ENCODE data around the gene FRZB.

Gene FRZB

DNA sequence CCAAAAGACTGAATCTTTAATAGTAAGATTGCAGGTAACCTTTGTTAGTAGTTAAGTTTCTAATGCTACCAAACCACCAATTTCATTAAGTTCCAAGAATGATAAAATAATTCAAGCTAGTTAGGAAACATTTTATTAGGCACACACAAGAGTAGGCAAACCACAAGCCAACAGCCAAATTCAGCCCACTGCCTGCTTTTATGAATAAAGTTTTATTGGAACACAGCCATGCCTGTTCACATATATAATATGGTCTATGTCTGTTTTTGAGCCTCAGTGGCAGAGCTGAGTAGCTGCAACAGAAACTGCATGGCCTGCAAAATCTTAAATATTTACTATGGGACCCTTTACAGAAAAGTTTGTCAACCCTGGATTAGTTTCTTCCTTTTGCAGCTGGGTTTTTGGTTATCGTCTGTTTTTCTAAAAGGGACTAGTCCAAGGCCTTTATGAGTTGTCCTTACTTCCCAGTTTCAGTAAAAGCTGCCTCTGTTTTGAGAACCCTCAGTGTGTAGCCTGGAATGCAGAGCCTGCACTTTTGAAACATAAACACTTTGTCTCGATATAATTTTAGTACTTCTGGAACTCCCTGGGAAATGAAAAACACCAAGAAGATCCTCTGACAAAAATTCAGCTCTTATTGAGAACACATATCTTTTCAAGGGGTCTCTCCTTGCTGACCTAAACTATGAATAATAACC is 39.1 kb downstream of the FRZB start:
- DNase-seq (ENCODE audit: low read depth), result no peak
- TF ChIP-seq, protein P1, sequence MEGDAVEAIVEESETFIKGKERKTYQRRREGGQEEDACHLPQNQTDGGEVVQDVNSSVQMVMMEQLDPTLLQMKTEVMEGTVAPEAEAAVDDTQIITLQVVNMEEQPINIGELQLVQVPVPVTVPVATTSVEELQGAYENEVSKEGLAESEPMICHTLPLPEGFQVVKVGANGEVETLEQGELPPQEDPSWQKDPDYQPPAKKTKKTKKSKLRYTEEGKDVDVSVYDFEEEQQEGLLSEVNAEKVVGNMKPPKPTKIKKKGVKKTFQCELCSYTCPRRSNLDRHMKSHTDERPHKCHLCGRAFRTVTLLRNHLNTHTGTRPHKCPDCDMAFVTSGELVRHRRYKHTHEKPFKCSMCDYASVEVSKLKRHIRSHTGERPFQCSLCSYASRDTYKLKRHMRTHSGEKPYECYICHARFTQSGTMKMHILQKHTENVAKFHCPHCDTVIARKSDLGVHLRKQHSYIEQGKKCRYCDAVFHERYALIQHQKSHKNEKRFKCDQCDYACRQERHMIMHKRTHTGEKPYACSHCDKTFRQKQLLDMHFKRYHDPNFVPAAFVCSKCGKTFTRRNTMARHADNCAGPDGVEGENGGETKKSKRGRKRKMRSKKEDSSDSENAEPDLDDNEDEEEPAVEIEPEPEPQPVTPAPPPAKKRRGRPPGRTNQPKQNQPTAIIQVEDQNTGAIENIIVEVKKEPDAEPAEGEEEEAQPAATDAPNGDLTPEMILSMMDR (IDR thresholded peaks at IDR 0.05; ENCODE audit: low read depth, low read length, missing control alignments), result no peak
- no peak overlapping the region for H3K4me3 ChIP-seq (ENCODE audit: low read depth, low read length)

DNA sequence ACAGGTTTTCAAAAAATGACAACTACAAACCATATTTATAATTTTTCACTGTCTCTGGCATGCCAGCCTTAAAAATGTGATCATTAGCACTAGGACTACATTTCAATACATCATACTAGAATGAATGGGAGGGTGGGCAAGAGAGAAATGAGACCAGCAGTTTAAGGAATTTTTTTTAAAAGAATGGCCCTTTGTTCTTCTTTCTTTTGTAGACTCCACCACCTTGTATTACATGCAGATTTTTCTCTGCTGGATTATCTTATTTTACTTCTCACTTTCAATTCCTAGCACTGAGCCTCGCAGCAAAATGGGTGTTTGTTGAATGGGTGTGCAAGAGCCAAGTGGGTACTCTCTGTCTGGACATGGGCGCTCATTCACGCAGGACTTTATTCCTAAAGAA is 39.9 kb downstream of the FRZB start:
- no peak for DNase-seq (ENCODE audit: low read depth)
- H3K4me3 ChIP-seq (ENCODE audit: low read depth, low read length), result no peak overlapping the region
- TF ChIP-seq, protein P1 (IDR thresholded peaks at IDR 0.05; ENCODE audit: low read depth, low read length, missing control alignments), result no peak

DNA sequence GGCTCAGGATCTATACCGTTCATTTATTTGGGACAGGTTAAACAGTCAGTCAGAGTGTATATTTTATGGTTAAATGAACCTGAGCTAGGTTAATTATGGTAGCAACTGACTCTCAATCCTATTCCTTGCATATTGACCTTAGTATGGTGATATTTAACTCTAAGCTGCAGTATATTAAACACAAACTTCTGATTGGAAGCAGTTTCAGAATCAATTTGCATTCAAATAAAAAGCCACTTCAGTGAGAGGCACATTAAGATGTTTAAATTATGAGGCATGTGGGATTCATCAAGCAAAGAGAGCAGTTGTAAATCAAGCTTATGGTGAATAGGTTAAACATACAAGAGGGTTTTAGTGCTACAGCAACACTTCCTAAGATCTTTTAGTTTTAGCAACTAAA is 40.4 kb downstream of the FRZB start:
- DNase-seq (ENCODE audit: low read depth), result no peak
- TF ChIP-seq, protein P1 (IDR thresholded peaks at IDR 0.05; ENCODE audit: low read depth, low read length, missing control alignments), result no peak
- no peak overlapping the region for H3K4me3 ChIP-seq (ENCODE audit: low read depth, low read length)

DNA sequence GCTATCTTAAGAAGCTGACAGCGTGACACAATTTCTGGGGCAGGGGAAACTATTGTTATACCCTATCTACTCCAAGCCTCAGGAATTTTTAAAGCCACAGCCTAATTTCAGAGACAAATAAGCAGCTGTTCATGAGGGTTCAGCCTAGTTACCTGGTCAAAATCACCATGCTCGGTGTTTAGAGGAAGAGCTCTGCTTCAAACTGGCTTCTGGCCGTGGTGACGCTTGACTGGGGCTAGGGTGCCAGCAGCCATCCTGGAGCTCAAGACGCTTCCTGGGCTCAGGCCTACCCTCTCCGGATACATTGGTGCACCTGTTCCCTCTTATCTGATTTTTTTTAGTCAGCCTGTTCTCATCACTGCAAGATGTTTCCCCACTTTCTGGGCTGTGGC is 41.7 kb downstream of the FRZB start:
- no peak overlapping the region for H3K4me3 ChIP-seq (ENCODE audit: low read depth, low read length)
- DNase-seq (ENCODE audit: low read depth), result no peak
- TF ChIP-seq, protein P1 (IDR thresholded peaks at IDR 0.05; ENCODE audit: low read depth, low read length, missing control alignments), result no peak

DNA sequence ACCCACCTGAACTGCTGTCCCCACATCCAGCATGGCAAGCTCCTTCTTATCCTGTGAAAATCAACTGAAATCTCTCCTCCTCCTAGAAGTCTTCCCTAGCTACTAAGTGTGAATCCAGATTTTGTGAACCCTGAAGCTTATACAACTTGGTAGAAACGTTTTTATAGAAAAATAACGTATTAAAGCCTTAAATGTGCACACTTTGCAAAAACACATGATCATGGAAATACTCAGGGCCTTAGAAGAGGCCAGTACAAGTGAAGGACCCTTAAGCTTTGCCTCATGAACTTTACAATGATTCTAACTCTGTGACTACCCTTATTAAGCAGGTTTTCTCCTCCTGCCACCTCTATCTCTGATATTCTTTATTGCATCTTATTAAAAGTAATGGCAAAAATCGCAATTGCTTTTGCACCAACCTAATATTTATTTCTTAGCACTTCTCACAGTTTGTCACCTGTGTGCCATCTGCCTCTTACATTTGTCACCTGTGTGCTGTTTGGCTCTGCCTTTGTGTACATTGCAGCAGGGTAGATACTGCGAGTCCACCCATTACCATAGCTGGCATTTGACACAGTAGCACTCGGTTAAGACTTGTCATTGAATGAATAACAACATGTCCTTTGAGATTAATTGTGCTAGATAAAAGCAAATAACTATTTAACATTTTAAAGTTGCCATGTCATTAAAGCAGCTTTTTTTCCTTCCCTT is 42.2 kb downstream of the FRZB start:
- TF ChIP-seq, protein P1 (IDR thresholded peaks at IDR 0.05; ENCODE audit: low read depth, low read length, missing control alignments), result no peak
- no peak overlapping the region for H3K4me3 ChIP-seq (ENCODE audit: low read depth, low read length)
- no peak for DNase-seq (ENCODE audit: low read depth)

DNA sequence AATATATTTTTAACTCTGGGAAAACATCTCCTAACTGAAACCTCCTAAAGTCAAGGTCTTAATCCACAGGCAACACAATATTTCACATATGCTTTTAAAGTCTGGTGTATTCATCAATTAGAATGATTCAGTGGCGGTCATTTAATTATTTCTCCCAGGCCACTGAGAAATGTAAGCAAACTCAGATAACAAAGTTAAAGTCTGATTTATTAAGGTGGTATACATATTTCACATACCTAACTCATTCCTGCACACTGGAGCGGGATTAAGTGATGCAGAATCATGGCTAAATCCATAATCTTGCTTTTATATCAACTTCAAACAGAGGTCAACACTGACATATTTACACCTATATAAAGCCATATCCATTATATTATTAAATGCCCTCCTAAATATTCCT is 43.7 kb downstream of the FRZB start:
- DNase-seq (ENCODE audit: low read depth), result no peak
- TF ChIP-seq, protein P1 (IDR thresholded peaks at IDR 0.05; ENCODE audit: low read depth, low read length, missing control alignments), result no peak
- no peak overlapping the region for H3K4me3 ChIP-seq (ENCODE audit: low read depth, low read length)

DNA sequence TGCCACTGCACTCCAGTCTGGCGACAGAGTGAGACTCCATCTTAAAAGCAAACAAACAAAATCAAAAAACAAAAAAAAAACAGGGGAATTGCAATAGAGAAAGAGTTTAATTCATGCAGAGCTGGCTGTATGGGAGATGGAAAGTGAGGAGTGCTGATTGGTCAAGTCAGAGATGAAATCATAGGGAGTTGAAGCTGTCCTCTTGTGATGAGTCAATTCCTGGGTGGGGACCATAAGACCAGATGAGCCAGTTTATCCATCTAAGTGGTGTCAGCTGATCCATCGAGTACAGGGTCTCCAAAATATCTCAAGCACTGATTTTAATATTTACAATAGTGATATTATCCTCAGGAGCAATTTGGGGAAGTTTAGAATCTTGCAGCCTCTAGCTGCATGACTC is 45.3 kb downstream of the FRZB start:
- H3K4me3 ChIP-seq (ENCODE audit: low read depth, low read length), result no peak overlapping the region
- no peak for DNase-seq (ENCODE audit: low read depth)
- TF ChIP-seq, protein P1 (IDR thresholded peaks at IDR 0.05; ENCODE audit: low read depth, low read length, missing control alignments), result no peak
